AG04449 (cell line): ENCODE measurements around the gene SLCO2A1.

ENCODE experiments used
- CTCF ChIA-PET: fragments of 350-600 bp; formaldehyde crosslinking; extraction: SDS; loops from one replicate; lab custom pipeline; 2021; ENCODE audit warnings: antibody characterized with exemption; lab: Yijun Ruan, JAX
- POLR2A ChIA-PET: fragments of 400-600, 350-600 bp; formaldehyde crosslinking; extraction: SDS; loops from one replicate; lab custom pipeline; 2020; ENCODE audit warnings: antibody characterized with exemption, inconsistent platforms; lab: Yijun Ruan, JAX
- DNase-seq: peaks from one replicate; pipeline ENCODE4 v3.0.0-alpha.2; 2010; ENCODE audit warnings: low read depth, low spot score
- H3K4me3 ChIP-seq: 2 replicates; pipeline ENCODE4 v1.5.1; 2011; ENCODE audit warnings: low read depth, mild to moderate bottlenecking, control low read depth, low read length
- CTCF ChIP-seq: IDR thresholded peaks from one replicate; pipeline ENCODE4 v1.5.1; 2011; ENCODE audit warnings: mild to moderate bottlenecking, moderate library complexity, low read length, control low read depth, inconsistent platforms; ENCODE audit not compliant: insufficient read depth; ENCODE audit errors: missing control alignments

Gene SLCO2A1

GRCh38 chr3:133934073-133934970 lies 95.4 kb downstream of the SLCO2A1 start:
- no peak for TF ChIP-seq CTCF
- CTCF ChIA-PET, result interaction anchor here (1.4 to 6.7 kb wide), 3 partner anchors 11 to 279 kb away, joined by 3 to 139 read pairs (median 3); no protein-coding TSS in a partner anchor

GRCh38 chr3:133933097-133934024 lies 96.4 kb downstream of the SLCO2A1 start:
- POLR2A ChIA-PET, result no interaction called here
- DNase-seq, result no peak
- CTCF ChIA-PET, result interaction anchor here (0.6 to 6.7 kb wide), 7 partner anchors 12 to 457 kb away, joined by 3 to 139 read pairs (median 3); no protein-coding TSS in a partner anchor

More at GRCh38 chr3:133934073-133934970, 95.4 kb downstream of the SLCO2A1 start:
- DNase-seq, result no peak
- H3K4me3 ChIP-seq, result no peak overlapping the region
- POLR2A ChIA-PET, result no interaction called here

GRCh38 chr3:133932009-133932408 lies 97.7 kb downstream of the SLCO2A1 start:
- H3K4me3 ChIP-seq, result no peak overlapping the region
- CTCF ChIA-PET, result interaction anchor here (0.9 to 6.7 kb wide), 9 partner anchors 128 to 368 kb away, joined by 3 to 139 read pairs (median 10); no protein-coding TSS in a partner anchor
- DNase-seq, result no peak

More at GRCh38 chr3:133933097-133934024, 96.4 kb downstream of the SLCO2A1 start:
- no peak overlapping the region for H3K4me3 ChIP-seq
- no peak for TF ChIP-seq CTCF

GRCh38 chr3:133931084-133931483 lies 98.6 kb downstream of the SLCO2A1 start:
- ChIA-PET POLR2A (no interaction called here), CTCF (interaction anchor here (0.7 to 6.7 kb wide), 20 partner anchors 8 to 369 kb away, joined by 3 to 139 read pairs (median 6); no protein-coding TSS in a partner anchor)
- H3K4me3 ChIP-seq, result no peak overlapping the region
- no peak for TF ChIP-seq CTCF
- DNase-seq, result no peak

More at GRCh38 chr3:133932009-133932408, 97.7 kb downstream of the SLCO2A1 start:
- POLR2A ChIA-PET, result interaction anchor here (0.7 kb wide), 1 partner anchor 65 kb away, joined by 3 read pairs; no protein-coding TSS in a partner anchor
- TF ChIP-seq CTCF, result no peak

GRCh38 chr3:133930341-133930933 lies 99.3 kb downstream of the SLCO2A1 start:
- peak; percentile 70 for TF ChIP-seq CTCF
- POLR2A ChIA-PET, result no interaction called here
- H3K4me3 ChIP-seq, result no peak overlapping the region
- CTCF ChIA-PET, result interaction anchor here (0.6 to 8.2 kb wide), 44 partner anchors 9 to 565 kb away, joined by 3 to 139 read pairs (median 4); no protein-coding TSS in a partner anchor
- DNase-seq, result peak; percentile 33
